Fibroblast of the aortic adventitia (primary cell): ENCODE results near the gene PPIL6. TPM values are rescaled to one million over a fixed set of nuclear protein-coding genes. Genes with fewer than 3 reads are reported as not detected.

Experiments
- DNase-seq: peaks from one replicate; pipeline ENCODE4 v3.0.0-alpha.2; 2010; ENCODE audit warnings: low read depth
- H3K4me3 ChIP-seq: 2 replicates; pipeline ENCODE4 v1.5.1; 2011; ENCODE audit warnings: low read depth, mild to moderate bottlenecking, control low read depth, low read length, moderate library complexity
- total RNA-seq: library from RNA; depleted of rRNA; stranded (reverse); fragments of >200 nt; gene quantifications from 2 replicates; pipeline ENCODE4 v1.2.3, GENCODE V29; 2012; ENCODE audit warnings: low replicate concordance
- TF ChIP-seq, protein P1 (sequence below): IDR thresholded peaks from 2 replicates; pipeline ENCODE4 v1.5.1; 2011; ENCODE audit warnings: mild to moderate bottlenecking, low read length, control low read depth, inconsistent platforms; ENCODE audit not compliant: insufficient read depth

Gene PPIL6
- total RNA-seq, 1 donor, result 5.8 TPM

DNA sequence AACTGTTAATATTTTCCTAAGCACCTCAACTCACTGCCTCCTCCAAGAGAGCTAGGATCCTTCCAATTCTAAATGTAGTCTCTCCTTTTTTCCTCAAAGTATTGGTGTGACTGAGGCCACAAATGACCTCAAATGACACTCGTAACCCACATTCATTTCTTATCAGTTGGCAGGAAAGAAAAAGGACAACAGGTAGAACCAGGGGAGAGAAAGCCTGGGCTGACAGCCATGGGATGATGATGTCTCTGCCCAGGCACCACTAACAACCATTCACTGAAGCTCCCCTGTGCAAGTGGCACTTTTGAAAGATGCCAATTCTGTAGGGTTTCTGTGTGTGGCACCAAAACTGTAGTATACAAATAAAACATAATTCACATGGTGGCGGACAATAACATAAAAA lies 35.2 kb upstream of the PPIL6 start:
- no peak for DNase-seq
- H3K4me3 ChIP-seq, result no peak overlapping the region
- TF ChIP-seq, protein P1, sequence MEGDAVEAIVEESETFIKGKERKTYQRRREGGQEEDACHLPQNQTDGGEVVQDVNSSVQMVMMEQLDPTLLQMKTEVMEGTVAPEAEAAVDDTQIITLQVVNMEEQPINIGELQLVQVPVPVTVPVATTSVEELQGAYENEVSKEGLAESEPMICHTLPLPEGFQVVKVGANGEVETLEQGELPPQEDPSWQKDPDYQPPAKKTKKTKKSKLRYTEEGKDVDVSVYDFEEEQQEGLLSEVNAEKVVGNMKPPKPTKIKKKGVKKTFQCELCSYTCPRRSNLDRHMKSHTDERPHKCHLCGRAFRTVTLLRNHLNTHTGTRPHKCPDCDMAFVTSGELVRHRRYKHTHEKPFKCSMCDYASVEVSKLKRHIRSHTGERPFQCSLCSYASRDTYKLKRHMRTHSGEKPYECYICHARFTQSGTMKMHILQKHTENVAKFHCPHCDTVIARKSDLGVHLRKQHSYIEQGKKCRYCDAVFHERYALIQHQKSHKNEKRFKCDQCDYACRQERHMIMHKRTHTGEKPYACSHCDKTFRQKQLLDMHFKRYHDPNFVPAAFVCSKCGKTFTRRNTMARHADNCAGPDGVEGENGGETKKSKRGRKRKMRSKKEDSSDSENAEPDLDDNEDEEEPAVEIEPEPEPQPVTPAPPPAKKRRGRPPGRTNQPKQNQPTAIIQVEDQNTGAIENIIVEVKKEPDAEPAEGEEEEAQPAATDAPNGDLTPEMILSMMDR, result no peak

DNA sequence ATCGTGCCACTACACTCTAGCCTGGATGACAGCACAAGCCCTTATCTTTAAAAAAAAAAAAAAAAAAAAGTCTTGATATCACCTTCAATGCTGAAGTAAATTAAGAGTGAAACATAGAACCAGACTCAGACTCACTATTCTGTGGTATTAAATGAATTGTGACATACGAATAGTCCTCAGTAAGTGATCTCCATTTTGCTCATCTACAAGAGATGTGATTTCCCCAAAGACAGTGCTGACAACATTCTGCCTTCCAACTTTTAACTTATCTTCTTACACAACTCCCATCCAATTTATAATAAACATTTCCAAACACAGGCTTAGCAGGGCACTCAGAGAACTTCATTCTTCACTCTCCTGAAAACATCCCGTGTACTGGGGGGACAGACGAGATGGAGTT lies 34.6 kb upstream of the PPIL6 start:
- TF ChIP-seq, protein P1, result no peak
- H3K4me3 ChIP-seq, result no peak overlapping the region
- DNase-seq, result no peak

DNA sequence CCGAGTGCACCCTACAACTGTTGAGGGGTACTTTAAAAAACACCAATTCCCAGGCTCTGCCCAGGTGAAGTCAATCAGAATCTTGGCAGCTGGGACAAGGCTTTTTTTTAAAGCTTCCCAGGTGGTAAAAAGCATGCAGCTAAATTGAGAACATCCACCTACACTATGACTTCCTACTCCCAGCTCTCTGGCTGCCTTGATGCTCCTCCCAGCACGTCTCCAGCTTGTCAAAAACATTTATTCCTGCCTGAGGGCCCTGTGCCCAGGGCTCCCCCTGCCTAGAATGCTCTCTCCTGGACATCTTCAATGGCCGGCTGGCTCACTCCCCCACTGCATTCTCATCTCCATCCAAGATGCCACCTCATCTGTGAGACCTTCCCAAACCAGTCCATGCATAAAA lies 32.7 kb upstream of the PPIL6 start:
- TF ChIP-seq, protein P1, result no peak
- no peak overlapping the region for H3K4me3 ChIP-seq
- DNase-seq, result no peak

DNA sequence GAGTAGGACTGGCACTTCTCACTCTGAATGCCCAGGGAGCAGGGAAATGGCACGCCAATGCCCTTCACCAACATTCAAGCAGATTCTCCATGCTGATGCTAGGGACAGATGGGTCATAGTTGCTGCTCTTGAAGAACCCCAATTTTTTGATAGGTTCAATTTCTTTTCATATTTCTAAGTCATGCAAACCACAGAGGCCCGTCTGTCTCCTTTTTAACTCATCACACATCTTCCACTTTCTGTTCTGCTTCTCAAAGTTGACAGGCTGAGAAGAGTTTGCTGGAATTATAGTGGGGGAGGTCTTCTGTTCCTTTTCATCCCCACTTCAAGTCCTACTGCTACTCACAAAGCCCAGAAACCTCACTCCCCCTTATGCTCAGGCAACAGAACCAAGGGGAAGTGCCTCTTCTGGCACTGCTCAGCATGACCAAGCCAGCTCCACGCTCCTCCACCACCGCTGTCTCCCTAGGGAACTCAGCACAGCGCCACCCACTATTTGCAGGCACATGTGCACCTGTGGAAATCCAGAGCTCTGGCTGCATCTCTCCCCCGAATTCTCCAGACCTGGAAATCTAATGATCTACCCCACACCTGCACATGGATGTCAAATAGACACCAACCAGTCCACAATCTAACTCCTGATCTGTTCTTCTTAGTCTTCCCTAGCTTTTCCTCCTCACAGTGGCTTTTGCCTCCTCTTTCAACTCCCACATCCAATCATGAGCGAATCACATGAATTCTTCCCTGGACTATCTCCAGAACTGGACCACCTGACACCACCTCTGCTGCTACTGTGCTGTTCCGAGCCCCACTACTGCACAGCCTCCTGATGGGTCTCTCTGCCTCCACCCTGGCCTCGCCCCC lies 31.9 kb upstream of the PPIL6 start:
- no peak overlapping the region for H3K4me3 ChIP-seq
- TF ChIP-seq, protein P1, result no peak

DNA sequence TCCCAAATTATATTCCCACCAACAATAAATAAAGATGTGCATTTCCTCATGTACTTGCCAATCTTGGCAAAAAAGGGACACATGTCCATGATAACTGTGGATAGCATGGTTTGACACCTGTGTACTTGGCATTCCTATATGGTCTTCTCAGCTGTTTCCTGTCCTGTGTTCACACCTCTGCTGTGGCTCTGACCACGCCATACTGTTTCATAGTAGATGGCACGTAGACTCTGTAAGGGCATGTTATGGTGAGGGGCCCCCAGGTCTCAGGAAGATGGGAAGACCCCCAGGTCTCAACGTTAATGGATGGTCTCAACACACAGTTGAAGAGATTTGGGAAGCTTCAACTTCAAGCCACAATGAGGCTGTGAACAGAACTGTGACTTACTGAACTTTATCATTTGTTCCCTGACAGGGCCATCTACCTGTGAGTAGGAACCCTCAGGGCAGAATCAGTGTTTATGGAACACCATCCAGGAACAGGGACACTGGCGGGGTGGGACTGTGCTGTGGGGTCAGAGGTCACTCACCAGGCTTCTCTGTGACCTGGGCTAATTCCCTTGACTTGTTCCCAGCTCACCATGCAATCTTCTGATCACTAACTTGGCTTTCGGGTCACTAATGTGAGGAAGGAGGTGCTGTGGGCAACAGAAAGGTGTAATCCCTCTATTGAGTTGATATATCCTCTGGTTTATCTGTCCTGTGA lies 30.8 kb upstream of the PPIL6 start:
- H3K4me3 ChIP-seq, result no peak overlapping the region
- DNase-seq, result no peak
- TF ChIP-seq, protein P1, result no peak

More for the DNA sequence above, 31.9 kb upstream of the PPIL6 start:
- DNase-seq, result no peak

DNA sequence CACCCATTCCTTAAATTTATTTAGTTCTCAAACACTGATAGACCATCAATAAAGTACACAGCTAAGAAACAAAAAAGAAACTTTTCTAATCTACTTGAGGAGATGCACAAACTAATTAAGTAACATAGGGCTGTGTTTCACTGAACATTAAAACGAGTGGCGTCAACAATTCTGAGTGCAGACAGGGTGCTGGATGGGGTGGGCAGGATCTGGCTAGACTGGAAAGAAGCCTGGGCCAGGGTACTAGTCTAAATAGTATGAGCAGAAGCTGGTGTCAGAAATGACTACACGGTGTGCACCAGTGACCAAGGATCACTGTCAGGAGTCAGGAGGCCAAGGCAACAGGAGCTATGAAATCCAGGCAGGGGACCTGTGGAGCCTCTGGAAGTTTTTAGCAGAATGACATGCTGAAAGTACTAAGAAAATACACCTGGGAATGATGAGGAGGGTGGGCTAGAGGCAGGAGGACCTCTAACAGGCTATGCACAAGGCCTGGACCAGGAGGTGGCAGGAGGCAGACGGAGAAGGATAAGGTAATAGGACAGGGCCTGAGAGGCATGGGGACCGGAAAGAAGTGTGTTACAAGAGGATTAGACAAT lies 29.3 kb upstream of the PPIL6 start:
- TF ChIP-seq, protein P1, result no peak
- no peak overlapping the region for H3K4me3 ChIP-seq
- no peak for DNase-seq
